22Rv1 (cell line): ENCODE results near the gene UBE2E2.

ENCODE experiments used
- H3K27ac ChIP-seq: fragments of 450-650 bp; 2 replicates; pipeline ENCODE4 v1.5.1; 2017
- ZFX ChIP-seq: fragments of 450-650 bp; IDR thresholded peaks from 2 replicates; pipeline ENCODE4 v1.6.1; 2017; ENCODE audit warnings: antibody characterized with exemption, borderline replicate concordance
- TF ChIP-seq, protein P1 (sequence below): fragments of 450-650 bp; IDR thresholded peaks from 2 replicates; pipeline ENCODE4 v1.5.1; 2017; ENCODE audit warnings: mild to moderate bottlenecking

Gene UBE2E2

DNA sequence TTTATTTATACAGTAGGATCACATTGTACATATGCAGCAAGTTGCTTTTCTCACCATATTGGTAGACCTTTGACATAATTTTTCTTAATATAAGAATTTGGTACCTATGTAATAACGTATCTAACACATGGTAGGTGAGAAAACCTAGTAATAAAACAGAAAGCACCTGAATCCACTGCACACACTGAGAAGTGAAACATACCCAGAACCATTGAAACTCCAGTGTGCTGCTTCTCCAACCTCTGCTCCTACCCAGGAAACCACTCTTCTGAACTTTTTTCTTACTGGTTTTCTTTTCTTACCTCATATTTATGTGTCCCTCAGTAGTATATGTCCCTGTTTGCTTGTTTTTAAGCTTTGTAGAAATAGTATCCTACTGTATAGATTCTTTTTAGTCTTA is 293.0 kb downstream of the UBE2E2 start:
- TF ChIP-seq, protein P1, sequence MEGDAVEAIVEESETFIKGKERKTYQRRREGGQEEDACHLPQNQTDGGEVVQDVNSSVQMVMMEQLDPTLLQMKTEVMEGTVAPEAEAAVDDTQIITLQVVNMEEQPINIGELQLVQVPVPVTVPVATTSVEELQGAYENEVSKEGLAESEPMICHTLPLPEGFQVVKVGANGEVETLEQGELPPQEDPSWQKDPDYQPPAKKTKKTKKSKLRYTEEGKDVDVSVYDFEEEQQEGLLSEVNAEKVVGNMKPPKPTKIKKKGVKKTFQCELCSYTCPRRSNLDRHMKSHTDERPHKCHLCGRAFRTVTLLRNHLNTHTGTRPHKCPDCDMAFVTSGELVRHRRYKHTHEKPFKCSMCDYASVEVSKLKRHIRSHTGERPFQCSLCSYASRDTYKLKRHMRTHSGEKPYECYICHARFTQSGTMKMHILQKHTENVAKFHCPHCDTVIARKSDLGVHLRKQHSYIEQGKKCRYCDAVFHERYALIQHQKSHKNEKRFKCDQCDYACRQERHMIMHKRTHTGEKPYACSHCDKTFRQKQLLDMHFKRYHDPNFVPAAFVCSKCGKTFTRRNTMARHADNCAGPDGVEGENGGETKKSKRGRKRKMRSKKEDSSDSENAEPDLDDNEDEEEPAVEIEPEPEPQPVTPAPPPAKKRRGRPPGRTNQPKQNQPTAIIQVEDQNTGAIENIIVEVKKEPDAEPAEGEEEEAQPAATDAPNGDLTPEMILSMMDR = no peak
- TF ChIP-seq ZFX = no peak
- H3K27ac ChIP-seq = no peak overlapping the region

DNA sequence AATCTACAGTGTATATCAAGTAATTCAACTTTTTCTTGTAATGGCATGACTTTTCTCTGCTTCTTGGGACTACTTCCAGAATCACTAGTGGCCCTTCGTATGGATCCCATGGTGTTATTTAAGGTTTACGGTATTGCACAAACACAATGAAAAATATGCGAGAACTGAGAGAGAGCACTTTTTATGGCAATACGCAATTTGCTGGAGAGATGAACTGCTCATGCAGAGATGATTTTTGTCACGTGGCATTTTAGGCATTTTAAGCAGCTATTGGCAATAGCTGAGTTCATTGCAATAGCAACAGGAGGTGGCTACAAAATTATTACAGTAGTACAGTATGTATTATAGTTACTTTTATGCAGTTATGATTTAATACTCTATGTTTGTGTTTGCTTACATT is 294.0 kb downstream of the UBE2E2 start:
- no peak for TF ChIP-seq ZFX
- TF ChIP-seq, protein P1 = no peak
- no peak overlapping the region for H3K27ac ChIP-seq

DNA sequence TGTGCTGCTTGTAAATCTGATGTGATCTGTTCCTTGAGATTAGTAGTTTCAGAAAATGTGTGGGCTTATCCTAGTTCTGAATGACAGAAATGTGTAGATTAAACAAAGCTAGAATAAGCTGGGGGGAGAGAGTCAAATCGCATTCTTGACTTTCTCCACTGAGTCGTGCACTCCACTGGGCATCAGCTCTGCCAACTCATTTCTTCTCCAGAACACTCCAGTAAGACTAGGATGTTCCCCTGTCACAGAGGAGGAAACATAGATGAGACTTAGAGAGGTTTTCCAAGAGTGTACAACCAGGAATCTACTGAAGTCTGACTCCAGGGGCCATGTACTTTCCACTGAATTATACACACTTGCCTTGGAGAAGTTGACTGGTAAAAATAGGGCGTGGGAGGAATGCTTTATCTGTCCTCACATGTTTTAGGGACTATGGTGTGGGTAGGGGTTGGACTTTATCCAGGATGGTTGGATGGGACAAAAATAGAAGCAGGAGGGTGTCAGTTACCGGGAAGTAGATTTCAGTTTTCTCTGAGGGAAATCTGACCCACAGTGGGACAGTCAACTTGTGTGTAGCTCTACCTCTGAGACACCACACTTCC is 298.2 kb downstream of the UBE2E2 start:
- TF ChIP-seq, protein P1 = no peak
- TF ChIP-seq ZFX = no peak
- no peak overlapping the region for H3K27ac ChIP-seq

DNA sequence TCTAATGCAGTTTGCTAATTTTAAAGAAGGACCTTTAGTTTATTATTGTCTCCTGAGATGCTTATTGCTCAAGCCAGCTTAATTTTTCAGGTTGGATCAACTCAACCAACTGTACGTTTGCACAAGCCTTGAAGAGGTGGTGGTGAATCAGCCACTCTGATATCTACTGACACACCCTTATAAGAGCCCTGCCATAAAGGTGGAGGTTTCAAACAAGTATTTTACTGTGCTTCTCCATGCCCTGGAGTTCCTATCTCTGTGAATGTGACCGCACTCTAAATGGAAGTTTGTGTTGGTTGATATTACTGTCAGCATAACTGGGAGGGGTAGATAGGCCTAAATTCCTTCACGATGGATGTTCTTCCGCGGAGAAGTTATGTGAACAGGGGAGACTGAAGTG is 305.3 kb downstream of the UBE2E2 start:
- H3K27ac ChIP-seq = no peak overlapping the region
- no peak for TF ChIP-seq ZFX
- TF ChIP-seq, protein P1 = no peak

DNA sequence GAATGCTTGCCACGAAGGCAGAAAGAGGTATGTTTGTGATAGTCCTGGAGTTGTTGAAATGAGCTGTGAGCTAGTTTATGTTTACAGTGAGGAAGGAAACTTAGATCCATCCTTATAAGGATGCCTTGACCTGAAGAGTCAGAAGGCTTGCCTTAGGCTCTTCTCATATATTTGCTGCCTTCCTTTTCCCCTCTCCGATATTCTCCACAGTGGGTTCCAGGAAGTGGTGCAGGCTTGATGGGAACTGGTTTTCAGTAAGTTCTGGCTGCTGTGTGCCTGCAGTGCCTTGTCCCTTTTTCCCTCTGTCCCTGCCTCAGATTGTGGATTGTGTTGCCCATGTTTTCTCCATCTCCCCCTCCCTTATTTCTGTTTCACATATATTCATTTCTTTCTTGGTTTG is 315.3 kb downstream of the UBE2E2 start:
- H3K27ac ChIP-seq = no peak overlapping the region
- TF ChIP-seq, protein P1 = no peak
- TF ChIP-seq ZFX = no peak

GRCh38 chr3:23519314-23520208 is 316.4 kb downstream of the UBE2E2 start:
- TF ChIP-seq ZFX = no peak
- TF ChIP-seq, protein P1 = no peak
- H3K27ac ChIP-seq = no peak overlapping the region

GRCh38 chr3:23527326-23527725 is 324.2 kb downstream of the UBE2E2 start:
- no peak overlapping the region for H3K27ac ChIP-seq
- TF ChIP-seq, protein P1 = no peak
- no peak for TF ChIP-seq ZFX
